Left renal cortex interstitium (tissue), 4 donors: Measurements from ENCODE around the gene HSF2BP. TPM values are rescaled to one million over a fixed set of nuclear protein-coding genes. Genes with fewer than 3 reads are reported as not detected.
"Not testable (repeated sequence)": the region's sequence is repeated elsewhere in the genome, so short reads cannot be mapped to it uniquely, and the experiment has no call there.

Source experiments
- DNase-seq, 4 donors: peaks; one replicate each; pipeline ENCODE4 v3.0.0-alpha.2; 2013; ENCODE audit warnings: low read depth in 4 of 4, low spot score in 2 of 4, missing footprints in 1 of 4
- polyA plus RNA-seq, 4 donors: library from polyadenylated mRNA; unstranded; fragments of 120-200 nt; gene quantifications; one replicate each; pipeline ENCODE4 v1.2.1, GENCODE V29; 2013; ENCODE audit not compliant: insufficient read length in 4 of 4

Gene HSF2BP
- polyA plus RNA-seq, 4 donors: 1.7 to 2.0 (median 2.0) TPM

DNA sequence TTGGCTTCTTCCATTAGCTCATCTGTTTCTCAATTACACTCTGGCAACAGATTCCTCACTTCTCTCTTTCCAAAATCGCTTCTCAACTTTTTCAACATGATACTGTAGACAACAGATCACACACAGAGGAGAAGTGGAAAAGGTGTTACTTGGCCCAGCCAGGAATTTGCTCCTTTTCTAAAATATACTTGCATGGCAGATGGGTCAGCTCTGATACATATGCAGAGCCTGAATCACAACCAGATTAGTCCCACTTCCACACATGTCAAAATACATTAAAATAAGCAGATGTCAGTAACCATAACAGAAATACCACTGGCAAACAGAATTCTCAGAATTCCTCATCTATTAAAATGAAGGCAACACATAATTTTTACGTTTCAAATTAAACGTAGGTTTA, 89.1 kb downstream of the HSF2BP start:
- DNase-seq: not testable (repeated sequence)

- not testable (repeated sequence) for DNase-seq
These were observed 96.8 kb downstream of the HSF2BP start for GRCh38 chr21:43562451-43562850.

DNA sequence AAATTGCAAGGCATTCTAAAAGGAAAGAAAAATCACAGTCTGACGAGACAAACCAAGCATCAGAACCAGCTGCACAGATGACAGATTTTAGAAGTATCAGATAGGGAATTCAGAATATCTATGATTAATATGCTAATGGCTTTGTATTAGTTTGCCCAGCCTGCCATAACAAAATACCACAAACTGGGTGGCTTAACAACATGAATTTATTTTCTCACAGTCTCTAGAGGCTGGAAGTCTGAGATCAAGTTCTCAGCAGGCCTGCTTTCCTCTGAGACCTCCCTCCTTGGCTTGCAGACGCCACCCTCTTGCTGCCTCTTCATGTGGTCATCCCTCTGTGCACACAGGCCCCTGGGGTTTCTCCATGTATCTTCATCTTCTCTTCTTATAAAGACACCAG, 118.7 kb downstream of the HSF2BP start:
- DNase-seq: not testable (repeated sequence)

DNA sequence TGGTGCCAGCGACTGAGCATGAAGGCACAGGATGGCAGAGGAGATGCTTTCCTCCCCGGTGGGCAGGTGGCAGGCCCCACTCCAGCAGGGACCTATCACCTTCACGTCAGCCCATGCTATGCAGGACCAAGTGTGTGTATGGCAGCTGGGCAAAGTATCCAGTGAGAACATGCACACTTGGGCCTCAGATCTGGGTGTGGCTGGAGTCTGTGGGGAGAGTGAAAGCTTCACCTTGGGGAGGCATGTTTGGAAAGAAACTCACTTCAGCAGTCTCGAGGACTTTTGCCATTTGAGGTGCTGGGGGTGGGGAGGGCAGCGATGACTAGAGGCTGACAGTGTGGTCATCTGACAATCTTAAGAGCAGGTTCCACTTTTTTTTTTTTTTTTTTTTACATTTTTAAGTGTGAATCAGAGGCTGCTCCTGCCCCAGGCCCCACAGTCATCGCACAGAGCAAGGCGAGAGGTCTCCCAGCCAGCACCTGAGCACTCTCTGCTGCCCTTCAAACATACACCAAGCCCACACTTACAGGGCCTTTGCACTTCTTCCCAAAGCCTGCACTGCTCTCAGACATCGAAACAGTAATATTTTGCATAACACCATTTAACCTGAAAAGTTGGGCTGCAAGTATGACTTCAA, 136.7 kb downstream of the HSF2BP start:
- DNase-seq: not testable (repeated sequence)

GRCh38 chr21:43517701-43518100, 141.6 kb downstream of the HSF2BP start:
- DNase-seq: not testable (repeated sequence)

DNA sequence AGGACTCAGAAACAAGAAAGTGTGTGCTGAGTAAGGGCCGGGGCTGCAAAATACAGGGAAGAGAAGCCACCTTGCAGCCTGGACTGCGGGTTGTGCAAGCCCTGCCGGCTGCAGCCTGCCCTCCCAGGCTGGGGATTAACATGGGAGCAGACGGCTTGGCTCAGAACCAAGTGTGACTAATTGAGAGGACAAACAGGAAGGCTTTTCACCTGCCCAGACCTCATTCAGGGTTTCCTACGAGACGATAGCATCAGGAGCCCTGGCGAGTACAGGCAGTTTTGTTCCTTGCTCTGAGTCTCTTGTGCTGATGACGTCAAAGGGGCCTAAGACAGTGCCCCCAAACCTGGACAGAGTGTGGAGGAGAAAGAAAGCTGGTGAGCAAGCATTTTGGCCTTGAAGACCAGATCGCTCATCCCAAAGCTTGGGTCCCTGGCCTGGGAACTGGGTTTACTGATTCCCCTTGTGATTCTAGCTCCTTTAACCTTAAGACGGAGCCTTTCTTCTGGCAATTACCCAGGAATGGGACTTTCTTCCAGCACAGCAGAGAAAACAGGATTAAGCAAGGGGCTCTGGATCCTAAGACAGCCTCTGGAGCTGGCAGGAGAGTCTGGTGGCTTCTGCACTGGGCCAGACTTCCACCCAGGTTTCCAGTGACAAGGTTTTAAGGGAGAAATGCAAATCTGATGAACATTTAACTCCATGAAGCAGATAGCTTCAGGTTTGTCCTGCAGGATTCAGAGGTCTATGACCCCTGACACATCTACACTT, 142.2 kb downstream of the HSF2BP start:
- not testable (repeated sequence) for DNase-seq

GRCh38 chr21:43516295-43516847, 142.9 kb downstream of the HSF2BP start:
- not testable (repeated sequence) for DNase-seq

DNA sequence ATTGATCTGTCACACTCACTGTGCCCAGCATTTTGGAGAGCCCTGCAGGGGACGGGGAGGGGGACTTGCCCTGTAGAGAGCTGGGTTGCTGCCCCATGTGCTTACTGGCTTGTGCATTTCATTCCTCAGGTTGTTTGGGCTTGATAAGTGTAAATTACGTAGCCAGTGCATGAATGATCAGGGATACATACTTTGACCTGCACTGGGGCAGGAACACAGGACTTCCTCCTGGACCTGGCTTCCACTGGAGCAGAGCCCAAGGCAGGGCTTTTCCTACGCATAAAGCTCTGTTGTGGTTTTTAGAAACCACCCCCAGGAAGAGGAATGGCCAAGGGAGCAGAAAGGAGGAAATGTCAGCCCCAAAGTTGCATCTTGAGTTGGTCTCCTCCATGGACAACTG, 144.5 kb downstream of the HSF2BP start:
- not testable (repeated sequence) for DNase-seq

DNA sequence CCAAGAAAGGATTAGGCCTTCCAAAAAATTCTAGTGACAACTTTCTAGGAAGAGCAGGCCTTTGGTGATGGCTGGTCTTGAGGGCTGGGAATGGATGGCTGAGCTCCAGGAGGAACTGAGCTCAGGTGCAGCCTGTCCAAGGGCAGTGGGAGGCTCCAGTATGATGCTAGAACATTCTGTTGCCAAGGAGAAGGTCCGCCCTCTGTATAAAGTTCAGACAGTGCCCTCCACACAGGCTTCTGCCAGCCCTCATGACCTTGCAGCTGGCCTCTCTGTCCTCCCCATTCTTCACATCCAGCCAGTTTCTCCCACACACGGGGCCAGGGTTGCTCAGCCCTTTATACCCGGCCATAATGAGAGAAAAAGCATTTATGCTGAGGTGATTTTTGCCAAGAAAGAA, 146.3 kb downstream of the HSF2BP start:
- DNase-seq: not testable (repeated sequence)

DNA sequence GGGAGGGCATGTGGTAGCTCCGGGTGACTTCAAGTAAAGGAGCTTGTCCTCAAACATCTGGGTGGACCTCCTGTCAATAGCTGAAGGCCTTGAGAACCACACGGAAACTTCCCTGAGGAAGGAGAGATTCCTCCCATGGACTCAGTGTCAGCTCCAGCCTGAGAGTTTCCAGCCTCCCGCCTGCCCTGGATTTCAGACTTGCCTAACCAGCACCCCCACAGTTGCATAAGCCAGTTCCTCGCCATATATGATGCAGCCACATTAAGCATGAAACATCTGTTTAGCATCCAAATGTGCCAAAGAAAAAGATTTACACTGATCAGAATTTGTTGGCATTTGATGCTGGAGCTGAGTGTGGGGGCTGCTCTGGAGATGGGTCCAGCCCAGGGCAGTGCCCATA, 148.1 kb downstream of the HSF2BP start:
- not testable (repeated sequence) for DNase-seq

GRCh38 chr21:43510669-43511068, 148.6 kb downstream of the HSF2BP start:
- not testable (repeated sequence) for DNase-seq

DNA sequence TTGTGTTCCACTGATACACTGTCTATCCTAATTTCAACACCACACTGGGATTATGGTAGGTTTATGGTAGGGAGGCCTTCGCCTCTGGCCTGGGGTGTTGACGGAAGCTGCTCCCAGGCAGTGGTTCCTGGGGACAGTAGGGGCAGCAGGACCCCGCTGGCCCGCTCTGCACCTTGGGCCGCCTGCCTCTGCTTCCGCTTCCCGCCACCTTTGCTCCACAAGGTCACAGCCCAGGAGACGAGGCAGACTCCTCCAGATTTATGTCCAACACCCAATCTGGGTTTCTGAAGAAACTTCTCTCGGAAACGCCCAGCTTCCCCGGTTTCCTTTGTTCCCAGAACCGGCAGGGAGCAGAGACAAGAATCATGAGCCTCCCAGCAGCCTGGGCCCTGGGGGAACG, 155.4 kb downstream of the HSF2BP start:
- not testable (repeated sequence) for DNase-seq

DNA sequence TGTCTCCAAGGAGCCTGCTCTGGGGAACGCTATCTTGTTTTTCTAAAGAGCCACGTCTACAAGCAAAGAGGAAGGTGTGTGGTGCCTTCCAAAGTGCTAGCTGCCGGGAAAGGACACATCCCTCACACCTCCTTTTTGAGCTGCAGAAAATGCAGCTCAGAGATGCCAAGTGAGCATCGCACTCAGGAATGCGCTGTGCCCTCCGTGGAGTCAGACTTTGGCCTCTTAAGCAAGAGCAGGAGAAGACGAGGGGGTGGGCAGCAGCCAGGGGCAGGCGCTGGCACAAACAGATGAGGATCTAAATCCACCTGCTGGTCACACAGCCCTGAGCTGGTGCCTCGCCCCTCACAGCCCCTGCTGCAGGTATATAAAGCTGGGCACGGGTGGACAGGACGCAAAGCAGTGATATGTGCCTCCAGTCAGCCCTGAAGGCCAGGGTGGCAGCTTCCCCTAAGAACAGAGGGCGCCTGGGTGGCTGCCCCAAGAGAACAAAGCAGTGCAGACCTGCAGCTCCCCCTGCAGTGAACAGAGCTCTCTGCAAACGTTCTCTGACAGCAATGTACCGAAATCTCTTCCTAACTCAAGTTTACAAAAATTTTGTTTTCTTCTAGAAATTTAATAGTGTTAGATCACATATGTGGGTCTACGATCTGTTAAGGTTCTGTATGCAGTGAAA, 156.1 kb downstream of the HSF2BP start:
- not testable (repeated sequence) for DNase-seq

DNA sequence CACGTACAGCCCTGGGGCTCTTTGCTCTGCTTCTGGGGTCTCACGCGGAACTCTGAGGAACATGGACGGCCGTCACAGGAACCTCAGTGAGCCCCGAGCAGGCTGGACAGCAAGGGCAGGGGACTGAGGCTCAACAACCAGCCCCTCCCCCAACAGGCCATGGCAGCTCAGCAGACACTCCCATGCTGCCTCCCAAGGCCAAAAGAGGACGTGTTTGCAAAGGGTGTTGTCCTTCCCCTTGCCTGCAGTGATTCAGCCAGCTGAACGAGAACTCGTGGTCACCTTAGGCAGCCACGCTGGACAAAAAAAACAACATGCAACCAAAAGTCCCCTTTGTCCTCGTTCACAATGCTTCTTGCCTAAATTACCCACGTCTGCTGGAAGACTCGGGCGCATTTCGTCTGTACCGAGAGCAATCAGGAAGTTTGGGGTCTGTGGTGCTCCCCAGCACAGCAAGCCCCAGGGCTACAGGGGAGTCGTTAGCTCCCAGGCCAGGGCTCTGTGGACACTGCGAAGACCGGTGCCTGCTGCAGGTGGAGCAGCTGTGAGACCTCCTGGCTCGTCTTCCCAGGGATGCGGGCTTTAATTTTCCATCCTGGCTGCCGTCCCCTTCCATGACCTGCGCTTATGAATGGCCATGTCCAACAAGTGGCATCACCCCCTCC, 156.7 kb downstream of the HSF2BP start:
- DNase-seq: not testable (repeated sequence)

DNA sequence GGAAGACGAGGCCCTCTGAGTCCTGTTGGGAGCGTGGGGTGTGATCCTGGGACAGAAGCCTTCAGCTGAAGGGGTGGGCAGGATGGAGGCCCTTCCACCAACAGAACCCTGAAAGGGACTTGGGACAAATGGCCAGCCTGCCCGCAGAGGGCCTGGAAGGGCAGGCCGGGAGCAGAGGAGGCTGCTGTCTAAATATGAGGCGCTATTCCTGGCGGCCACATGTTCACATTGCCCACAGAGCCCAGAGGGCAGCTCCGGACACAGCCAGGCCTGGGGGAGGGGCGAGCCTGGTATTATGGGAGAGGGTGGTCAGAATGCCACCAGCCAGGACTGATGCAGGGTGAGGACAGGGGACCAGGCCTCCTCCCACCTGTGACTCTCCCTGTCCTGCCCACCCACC, 160.4 kb downstream of the HSF2BP start:
- DNase-seq: not testable (repeated sequence)

GRCh38 chr21:43498065-43498464, 161.2 kb downstream of the HSF2BP start:
- DNase-seq: not testable (repeated sequence)

DNA sequence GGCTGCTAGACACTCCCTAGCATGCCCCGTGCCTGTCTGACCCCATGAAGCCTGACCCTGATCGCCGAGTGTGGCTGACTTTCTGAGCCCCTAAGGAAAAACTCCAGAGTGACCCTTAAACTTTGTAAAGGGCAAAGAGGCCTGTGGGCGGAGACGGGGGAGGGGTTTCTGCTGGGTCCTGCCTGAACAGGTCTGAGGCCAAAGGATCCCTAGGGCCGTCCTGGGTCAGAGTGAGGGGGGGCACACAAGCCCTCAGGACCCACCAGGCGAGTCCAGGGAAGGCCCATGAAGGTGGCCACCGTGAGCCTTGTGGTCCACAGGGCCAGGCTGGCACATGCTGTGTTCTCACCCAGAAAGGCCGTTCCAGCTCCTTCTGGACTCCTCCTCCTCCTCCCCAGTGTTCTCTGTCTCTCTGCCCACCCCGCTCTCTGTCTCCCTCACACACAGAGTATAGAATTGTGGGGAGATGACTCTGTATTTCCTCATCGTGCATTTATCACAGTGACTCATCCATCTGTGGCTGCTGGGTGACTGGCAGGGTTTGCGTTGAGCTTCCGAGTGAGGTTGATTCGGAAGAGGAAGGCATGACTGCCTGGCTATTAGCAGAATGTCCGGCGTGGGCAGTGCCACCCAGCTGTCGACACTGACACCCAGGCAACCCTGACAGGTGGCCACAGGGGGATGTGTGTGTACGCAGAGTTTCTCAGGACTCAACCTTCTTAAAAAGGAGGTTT, 164.8 kb downstream of the HSF2BP start:
- not testable (repeated sequence) for DNase-seq

DNA sequence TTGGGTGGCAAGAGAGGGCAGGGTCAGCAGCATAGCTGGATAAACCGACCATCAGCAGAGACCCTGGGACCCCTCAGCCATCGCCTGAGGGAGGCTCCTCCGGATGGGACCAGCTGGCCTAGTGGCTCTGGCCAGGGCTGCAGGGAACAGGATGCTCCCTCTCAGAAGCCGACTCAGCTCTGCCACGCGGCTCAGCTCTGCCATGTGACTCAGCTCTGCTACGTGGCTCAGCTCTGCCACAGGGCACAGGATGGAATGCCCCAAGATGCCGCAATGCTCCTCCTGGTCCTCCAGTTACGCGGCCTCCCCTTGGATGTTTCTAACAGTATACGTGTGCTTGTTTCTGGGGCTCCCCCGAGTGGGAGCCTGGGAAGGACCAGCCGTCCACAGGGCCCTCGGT, 165.8 kb downstream of the HSF2BP start:
- not testable (repeated sequence) for DNase-seq

DNA sequence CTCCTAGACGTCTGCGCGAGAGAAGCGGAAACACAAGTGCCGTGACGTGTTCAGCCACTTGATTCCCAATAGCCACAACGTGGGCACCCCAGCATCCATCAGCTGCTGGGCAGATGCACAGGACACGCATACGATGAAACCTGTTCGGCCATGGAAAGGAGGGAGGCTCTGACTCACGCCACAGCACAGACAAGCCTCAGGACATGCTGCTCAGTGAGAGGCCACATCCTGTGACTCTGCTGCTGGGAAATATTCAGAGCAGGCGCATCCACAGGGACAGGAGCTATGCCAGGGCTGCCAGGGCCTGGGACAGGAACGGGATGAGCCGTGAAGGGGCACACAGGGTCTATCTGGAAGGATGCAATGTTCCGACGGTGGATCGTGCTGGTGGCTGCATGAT, 171.1 kb downstream of the HSF2BP start:
- DNase-seq: not testable (repeated sequence)

DNA sequence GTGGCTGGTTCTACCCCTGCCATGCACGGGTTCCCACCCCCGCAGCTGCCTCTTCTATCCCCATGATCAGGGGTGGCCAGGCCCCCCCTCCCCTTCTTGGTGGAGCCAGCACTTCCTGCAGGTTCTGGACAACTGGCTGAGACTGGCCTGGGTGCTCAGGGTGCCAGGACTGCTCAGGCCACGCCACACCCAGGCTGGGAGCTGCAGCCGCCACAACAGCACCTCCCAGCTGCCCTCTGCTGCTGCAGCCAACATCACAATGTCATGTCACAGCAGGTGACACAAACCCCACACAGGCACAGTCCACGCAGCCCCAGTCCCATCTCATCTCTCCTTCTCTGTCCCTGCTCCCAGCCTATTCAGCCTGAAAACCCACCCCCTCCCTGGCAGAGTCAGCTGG, 173.2 kb downstream of the HSF2BP start:
- DNase-seq: not testable (repeated sequence)
